Measurements from ENCODE around the gene C22orf31.
"Not testable (repeated sequence)": the region's sequence is repeated elsewhere in the genome, so short reads cannot be mapped to it uniquely, and the experiment has no call there.

Gene C22orf31

GRCh38 chr22:29055192-29055830 lies 6.3 kb downstream of the C22orf31 start:
- DNase-seq (ENCODE audit: low read depth in 2 of 2, low spot score in 1 of 2), result no peak

DNA sequence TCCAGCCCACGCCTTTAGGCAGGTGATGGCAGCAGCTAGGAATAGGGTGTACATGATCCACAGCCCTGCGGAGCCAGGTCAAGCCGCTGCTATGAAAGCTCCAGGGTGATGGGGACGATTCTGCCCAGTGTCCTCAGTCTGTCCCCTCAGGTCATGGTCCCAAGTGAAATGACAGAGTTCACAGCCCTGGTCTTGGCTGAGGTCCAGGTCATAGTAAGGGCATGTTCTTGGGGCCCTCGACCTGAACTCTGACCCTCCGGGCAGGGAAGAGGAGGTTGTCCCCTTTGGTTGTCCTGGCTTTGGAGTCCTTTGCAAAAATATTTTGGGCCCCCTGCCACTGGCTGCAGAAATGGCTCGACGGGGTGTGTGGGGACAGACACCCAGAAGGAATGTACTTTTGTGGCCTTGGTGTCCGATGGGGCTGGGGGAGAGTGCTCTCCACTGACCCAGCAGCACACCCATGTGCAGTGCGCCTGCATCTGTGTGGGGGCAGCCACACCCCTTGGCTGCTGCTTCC lies 7.3 kb downstream of the C22orf31 start:
- no peak for DNase-seq (ENCODE audit: low read depth in 2 of 2, low spot score in 1 of 2)

DNA sequence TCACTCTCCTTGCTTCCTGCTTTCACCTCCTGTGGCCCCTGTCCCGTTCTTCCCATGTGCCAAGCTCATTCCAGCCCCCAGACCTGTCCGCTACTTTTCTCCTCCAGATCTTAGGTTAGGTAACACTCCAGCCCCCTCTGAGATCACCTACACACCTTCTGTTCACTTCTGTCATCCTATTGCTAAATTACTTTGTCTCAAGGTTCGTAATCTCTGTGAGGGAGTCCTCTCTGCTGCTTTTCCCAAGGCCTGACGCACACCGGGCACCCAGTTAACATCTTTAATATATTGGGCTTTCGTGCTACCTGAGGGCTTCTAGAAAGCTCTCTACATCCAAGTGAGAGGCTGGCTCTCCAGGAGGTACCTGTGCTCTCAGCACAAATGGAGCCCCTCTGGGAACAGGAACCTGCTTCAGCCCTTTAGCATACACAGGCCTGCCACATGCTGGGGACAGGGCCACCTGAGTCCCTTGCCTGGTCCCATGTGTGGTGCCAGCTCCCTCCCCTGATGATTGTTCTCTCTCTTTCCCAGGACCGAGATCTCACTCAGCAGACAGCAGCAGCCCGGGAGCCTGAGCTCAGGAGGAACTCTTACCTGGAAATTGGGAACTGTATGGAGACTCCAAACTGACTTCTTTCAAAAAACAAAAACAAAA lies 8.5 kb downstream of the C22orf31 start:
- DNase-seq (ENCODE audit: low read depth in 2 of 2, low spot score in 1 of 2), result no peak

DNA sequence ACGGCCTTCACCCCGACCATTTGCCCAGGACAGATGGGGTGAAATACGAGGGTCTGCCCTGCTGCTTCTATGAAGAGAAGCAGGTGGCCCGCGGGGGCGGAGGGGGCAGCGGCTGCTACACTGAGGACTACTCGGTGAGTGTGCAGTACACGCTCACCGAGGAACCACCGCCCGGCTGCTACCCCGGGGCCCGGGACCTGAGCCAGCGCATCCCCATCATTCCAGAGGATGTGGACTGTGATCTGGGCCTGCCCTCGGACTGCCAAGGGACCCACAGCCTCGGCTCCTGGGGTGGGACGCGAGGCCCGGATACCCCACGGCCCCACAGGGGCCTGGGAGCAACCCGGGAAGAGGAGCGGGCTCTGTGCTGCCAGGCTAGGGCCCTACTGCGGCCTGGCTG lies 11.2 kb downstream of the C22orf31 start:
- DNase-seq (ENCODE audit: low read depth in 2 of 2, low spot score in 1 of 2), result no peak

DNA sequence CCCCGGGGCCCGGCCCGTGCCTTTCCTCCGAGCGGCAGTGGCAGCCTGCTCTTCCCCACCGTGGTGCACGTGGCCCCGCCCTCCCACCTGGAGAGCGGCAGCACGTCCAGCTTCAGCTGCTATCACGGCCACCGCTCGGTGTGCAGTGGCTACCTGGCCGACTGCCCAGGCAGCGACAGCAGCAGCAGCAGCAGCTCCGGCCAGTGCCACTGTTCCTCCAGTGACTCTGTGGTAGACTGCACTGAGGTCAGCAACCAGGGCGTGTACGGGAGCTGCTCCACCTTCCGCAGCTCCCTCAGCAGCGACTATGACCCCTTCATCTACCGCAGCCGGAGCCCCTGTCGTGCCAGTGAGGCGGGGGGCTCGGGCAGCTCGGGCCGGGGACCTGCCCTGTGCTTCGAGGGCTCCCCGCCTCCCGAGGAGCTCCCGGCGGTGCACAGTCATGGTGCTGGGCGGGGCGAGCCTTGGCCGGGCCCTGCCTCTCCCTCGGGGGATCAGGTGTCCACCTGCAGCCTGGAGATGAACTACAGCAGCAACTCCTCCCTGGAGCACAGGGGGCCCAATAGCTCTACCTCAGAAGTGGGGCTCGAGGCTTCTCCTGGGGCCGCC lies 11.9 kb downstream of the C22orf31 start:
- DNase-seq (ENCODE audit: low read depth in 2 of 2, low spot score in 1 of 2), result no peak

- DNase-seq (ENCODE audit: low read depth in 2 of 2, low spot score in 1 of 2), result no peak
Observed at GRCh38 chr22:29048822-29049654, 12.6 kb downstream of the C22orf31 start.

DNA sequence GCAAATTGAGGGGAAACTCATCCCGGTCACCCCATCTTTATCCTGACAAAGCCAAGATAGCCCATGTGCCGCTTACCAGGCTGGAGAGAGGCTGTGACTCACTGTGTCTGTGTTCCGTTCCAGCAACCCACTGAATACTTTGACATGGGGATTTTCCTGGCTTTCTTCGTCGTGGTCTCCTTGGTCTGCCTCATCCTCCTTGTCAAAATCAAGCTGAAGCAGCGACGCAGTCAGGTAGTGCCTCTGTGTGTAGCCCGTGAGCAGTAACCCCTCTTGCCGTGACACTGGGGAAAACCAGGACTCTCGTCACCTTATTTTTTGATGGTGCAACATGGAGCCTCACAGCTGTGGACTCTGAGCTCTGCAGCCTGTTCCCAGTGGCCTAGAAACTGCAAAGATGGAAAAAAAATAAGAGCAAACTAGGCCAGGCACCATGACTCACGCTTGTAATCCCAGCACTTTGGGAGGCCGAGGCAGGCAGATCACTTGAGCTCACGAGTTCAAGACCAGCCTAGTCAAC lies 16.9 kb downstream of the C22orf31 start:
- no peak for DNase-seq (ENCODE audit: low read depth in 2 of 2, low spot score in 1 of 2)

GRCh38 chr22:29043906-29044575 lies 17.6 kb downstream of the C22orf31 start:
- no peak for DNase-seq (ENCODE audit: low read depth in 2 of 2, low spot score in 1 of 2)

GRCh38 chr22:29041408-29041807 lies 20.2 kb downstream of the C22orf31 start:
- DNase-seq (ENCODE audit: low read depth in 2 of 2, low spot score in 1 of 2), result no peak

DNA sequence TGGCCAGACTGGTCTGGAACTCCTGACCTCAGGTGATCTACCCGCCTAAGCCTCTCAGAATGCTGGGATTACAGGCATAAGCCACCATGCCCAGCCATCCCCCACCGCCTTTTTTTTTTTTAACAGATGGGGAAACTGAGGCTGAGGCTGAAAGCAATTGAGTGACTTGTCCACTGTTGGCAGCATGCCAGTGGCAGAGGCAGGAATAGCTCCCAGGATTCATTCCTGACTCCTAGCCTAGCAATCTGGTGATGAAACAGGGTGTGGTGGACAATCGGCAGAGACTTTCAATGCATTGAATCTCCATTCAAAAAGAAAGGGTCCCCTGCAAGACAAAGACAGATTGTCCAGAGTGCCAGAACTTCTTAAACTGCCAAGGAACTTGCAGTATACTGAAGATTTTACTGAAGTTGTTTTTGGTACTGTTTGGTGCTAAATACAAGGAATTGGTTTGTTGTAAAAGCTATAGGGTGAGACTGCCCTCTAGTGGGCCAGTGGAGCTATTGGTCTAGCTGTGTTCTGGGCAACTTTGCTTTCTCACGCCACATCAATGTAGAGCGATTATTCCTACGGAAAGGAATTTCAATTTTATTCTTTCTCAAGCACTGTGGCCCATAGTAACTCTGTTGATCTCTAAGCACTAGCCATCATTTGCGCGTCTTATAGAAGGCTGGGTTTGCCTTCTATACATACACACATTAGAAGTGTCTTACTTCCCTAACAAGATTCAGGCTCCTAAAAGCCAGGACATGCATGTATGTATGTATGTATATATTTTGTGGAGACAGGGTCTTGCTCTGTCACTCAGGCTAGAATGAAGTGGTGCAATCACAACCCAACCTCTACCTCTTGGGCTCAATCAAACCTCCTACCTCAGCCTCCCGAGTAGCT lies 21.0 kb downstream of the C22orf31 start:
- peak; percentile 29 to 39 for DNase-seq (ENCODE audit: low read depth in 2 of 2, low spot score in 1 of 2)

DNA sequence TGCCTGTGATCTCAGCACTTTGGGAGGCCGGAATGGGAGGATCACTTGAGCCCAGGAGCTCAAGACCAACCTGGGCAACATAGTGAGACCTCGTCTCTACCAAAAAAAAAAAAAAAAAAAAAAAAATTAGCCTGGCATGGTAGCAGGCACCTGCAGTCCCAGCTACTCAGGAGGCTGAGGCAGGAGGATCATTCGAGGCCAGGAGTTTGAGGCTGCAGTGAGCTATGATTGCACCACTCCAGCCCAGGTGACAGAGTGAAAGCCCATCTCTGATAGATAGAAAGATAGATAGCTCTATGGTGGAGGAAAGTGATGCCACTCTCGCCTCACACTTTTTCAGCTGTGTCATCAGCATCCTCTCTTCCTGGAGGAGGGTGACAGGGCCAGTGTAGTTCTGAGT lies 21.9 kb downstream of the C22orf31 start:
- not testable (repeated sequence) for DNase-seq (ENCODE audit: low read depth in 2 of 2, low spot score in 1 of 2)

GRCh38 chr22:29039148-29039547 lies 22.5 kb downstream of the C22orf31 start:
- no peak for DNase-seq (ENCODE audit: low read depth in 2 of 2, low spot score in 1 of 2)

GRCh38 chr22:29037340-29037932 lies 24.2 kb downstream of the C22orf31 start:
- no peak for DNase-seq (ENCODE audit: low read depth in 2 of 2, low spot score in 1 of 2)

DNA sequence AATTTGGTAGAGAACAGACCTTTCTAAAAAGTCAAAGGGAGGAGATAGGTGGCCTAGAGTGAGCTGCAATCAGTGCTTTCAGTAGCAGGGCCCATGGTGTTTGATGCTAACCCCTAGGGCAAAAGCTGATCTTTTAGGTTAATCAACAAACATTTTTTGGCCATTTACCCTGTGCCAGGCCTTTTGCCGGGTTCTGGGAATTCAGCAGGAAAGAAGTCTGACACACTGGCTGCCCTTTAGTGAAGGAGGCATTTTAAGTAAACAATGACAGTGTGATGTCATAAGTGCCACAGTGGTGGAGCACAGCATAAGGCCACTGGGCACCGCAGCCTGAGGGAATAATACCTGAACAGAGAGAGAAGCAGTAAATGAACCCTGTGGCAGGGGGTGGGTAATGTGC lies 29.0 kb downstream of the C22orf31 start:
- DNase-seq (ENCODE audit: low read depth in 2 of 2, low spot score in 1 of 2), result no peak

DNA sequence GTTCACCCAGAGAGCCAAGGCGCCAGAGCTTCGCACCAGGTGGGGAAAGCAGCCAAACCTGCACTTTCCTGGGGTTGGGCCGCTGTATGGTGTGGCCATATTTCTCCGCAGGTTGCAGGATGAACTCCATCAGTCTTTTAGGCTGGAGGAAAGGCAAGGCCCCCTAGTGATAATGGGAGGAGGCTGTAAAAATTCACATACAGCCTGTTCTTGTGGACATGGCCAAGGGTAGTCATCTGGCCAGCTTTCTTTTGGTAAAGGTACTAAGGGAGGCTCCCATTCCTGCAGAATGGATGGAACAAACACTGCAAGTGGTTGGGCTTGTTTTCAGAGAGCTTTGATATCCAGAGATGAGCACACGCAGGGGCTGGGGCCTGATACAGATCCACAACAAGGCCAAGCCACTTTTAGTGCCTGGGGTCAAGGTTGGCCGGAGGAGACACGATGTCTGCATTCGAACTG lies 29.6 kb downstream of the C22orf31 start:
- DNase-seq (ENCODE audit: low read depth in 2 of 2, low spot score in 1 of 2), result no peak

DNA sequence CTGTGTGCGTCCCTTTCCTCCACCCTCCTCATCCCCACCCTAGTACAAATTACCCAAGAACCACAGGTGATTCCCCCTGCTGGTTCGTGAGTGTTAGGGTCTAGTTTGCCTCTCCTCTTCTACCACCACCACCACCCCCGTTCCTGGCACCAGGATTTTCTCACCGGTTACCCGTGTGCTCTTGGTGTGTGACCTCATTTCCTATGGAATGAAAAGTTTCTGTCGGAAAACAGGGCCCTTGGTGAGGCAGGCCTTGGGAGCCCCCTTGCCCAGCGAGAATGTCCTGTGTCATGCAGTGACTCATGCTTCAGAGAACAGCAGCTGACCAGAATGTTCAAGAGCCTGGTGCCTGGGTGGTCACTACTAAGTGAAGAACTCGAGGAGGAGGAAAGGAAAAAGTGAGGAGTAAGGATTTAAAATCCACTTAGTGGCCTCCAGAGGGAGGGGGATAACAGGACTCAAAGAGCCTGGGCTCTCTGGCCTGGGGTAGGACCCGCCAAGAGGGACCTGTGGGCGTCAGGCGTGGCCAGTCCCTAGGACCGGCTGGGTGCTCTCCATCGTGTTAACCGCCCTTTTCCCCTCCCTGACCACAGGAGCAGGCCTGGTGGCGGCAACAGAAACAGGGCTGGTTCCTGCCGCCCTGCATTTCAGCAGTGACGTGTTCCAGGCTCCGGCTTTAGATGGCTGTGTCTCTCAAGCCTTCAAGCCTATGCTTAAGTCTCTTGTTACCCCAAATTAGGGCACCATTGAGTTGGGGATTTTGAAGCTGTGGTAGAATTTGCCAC lies 30.2 kb downstream of the C22orf31 start:
- no peak for DNase-seq (ENCODE audit: low read depth in 2 of 2, low spot score in 1 of 2)

- DNase-seq (ENCODE audit: low read depth in 2 of 2, low spot score in 1 of 2), result no peak
Observed at GRCh38 chr22:29030618-29031226, 30.9 kb downstream of the C22orf31 start.

DNA sequence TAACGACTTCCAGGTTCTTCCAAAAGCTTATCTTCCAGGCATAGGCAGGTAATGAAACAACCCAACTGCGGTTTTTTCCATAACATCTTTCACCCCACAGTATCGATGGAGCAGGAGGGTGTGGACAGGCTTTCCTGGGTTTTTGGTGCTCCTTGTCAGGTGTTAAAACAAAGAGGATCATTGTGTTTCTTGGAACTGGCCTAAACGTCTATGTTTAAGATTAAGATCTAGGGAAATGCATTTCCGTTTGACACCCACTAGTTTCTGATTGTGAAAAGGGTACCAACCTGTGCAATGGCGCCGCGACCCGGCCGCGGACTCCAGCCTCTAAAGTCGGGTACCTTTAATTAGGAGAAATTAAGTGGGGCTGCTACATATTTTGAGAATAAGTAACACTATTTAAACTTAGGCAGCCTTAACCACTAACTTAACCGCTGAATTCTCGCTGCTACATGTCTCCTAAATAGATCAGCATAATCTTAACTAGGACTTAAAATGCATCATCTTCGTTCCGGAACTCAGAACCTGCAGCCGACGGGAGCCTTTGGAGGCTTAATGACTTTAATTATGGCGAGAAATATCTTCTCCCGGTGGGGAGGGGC lies 31.5 kb downstream of the C22orf31 start:
- DNase-seq (ENCODE audit: low read depth in 2 of 2, low spot score in 1 of 2), result no peak

All from stimulated activated CD8-positive, alpha-beta memory T cell treated with anti-CD3 and anti-CD28 coated beads, Interleukin-4, amount 100 ng/mL, for 4 hours (primary cell).